H1 (cell line): Measurements from ENCODE around the gene METTL8.

Source experiments
- CTCF ChIP-seq, 3 experiments: IDR thresholded peaks; 1 replicate in 2 of 3; 2 replicates in 1 of 3; pipeline versions ENCODE4 v1.5.1 to v1.6.1; 2011; ENCODE audit warnings: low read length in 3 of 3, mild to moderate bottlenecking in 3 of 3, inconsistent platforms in 2 of 3, low read depth in 1 of 3, moderate library complexity in 1 of 3; ENCODE audit not compliant: insufficient read depth in 1 of 3; ENCODE audit errors: control extremely low read depth in 1 of 3
- EP300 ChIP-seq, 2 experiments: IDR thresholded peaks; 1 replicate in 1 of 2; 2 replicates in 1 of 2; pipeline ENCODE4 v1.6.1; 2011 to 2012; ENCODE audit warnings: low read depth in 2 of 2, low read length in 2 of 2, mild to moderate bottlenecking in 2 of 2, borderline replicate concordance in 1 of 2, inconsistent platforms in 1 of 2, moderate library complexity in 1 of 2
- POLR2A ChIP-seq, 2 experiments: IDR thresholded peaks; 1 replicate in 1 of 2; 2 replicates in 1 of 2; pipeline ENCODE4 v1.6.1; 2011; ENCODE audit warnings: low read depth in 2 of 2, low read length in 2 of 2, mild to moderate bottlenecking in 2 of 2; ENCODE audit errors: control extremely low read depth in 1 of 2
- RAD21 ChIP-seq, 2 experiments: IDR thresholded peaks in 1 of 2; conservative IDR thresholded peaks in 1 of 2; 2 replicates each; pipeline ENCODE4 v1.6.1; 2011; ENCODE audit warnings: low read depth in 2 of 2, low read length in 2 of 2, improper control_type of control experiment in 1 of 2, inconsistent platforms in 1 of 2, mild to moderate bottlenecking in 1 of 2, moderate library complexity in 1 of 2
- SRF ChIP-seq: IDR thresholded peaks from 2 replicates; pipeline ENCODE4 v1.6.1; 2011; ENCODE audit warnings: mild to moderate bottlenecking, low read depth, low read length, moderate library complexity
- TAF1 ChIP-seq: IDR thresholded peaks from 2 replicates; pipeline ENCODE4 v1.6.1; 2011; ENCODE audit warnings: mild to moderate bottlenecking, low read depth, low read length
- ZNF274 ChIP-seq: IDR thresholded peaks from 2 replicates; pipeline ENCODE4 v1.7.0; 2012; ENCODE audit warnings: low read length, borderline replicate concordance; ENCODE audit errors: extremely low read depth

GRCh38 chr2:171322928-171323327, 110.9 kb downstream of the METTL8 start:
- TF ChIP-seq CTCF (IDR thresholded peaks at IDR 0.05; ENCODE audit: control extremely low read depth in 1 of 3, insufficient read depth in 1 of 3, low read depth in 1 of 3, low read length in 3 of 3) = no peak
- no peak for TF ChIP-seq SRF
- TF ChIP-seq POLR2A (IDR thresholded peaks at IDR 0.05; ENCODE audit: control extremely low read depth in 1 of 2, low read depth in 2 of 2, low read length in 2 of 2) = no peak
- TF ChIP-seq TAF1 = no peak
- no peak for TF ChIP-seq ZNF274
- TF ChIP-seq RAD21 (IDR thresholded peaks at IDR 0.05 in 1 of 2, conservative IDR thresholded peaks at IDR 0.05 in 1 of 2; ENCODE audit: low read depth in 2 of 2, low read length in 2 of 2) = no peak
- no peak for TF ChIP-seq EP300 (IDR thresholded peaks at IDR 0.05; ENCODE audit: borderline replicate concordance in 1 of 2, low read depth in 2 of 2, low read length in 2 of 2)
